Right atrium auricular region (tissue), 2 donors: ENCODE results near the gene SPATA6L. TPM values are rescaled to one million over a fixed set of nuclear protein-coding genes. Genes with fewer than 3 reads are reported as not detected.

Source experiments
- DNase-seq: peaks from one replicate; pipeline ENCODE4 v3.0.0-alpha.2; 2019; ENCODE audit warnings: low spot score
- H3K27ac ChIP-seq, 2 donors: fragments of 200-600 bp; sonication (generic); 1 replicate in 1 of 2; 2 replicates in 1 of 2; pipeline ENCODE4 v1.5.1; 2016 to 2019
- H3K27me3 ChIP-seq, 2 donors: fragments of 200-600 bp; sonication (generic); one replicate each; pipeline versions ENCODE4 v1.5.1 to v1.6.0; 2017 to 2019
- H3K36me3 ChIP-seq: fragments of 200-600 bp; sonication (generic); one replicate; pipeline ENCODE4 v1.5.1; 2016
- H3K4me1 ChIP-seq, 2 donors: fragments of 200-600 bp; sonication (generic); one replicate each; pipeline versions ENCODE4 v1.5.1 to v1.6.0; 2017 to 2019
- H3K4me3 ChIP-seq, 2 donors: fragments of 200-600 bp; sonication (generic); 1 replicate in 1 of 2; 2 replicates in 1 of 2; pipeline ENCODE4 v1.5.1; 2017 to 2019; ENCODE audit warnings: mild to moderate bottlenecking in 1 of 2, moderate library complexity in 1 of 2
- H3K9me3 ChIP-seq, 2 donors: fragments of 200-600 bp; sonication (generic); one replicate each; pipeline ENCODE4 v1.5.1; 2019
- total RNA-seq, 2 donors: library from RNA; depleted of rRNA; stranded (reverse); fragments of >200 nt; gene quantifications; one replicate each; pipeline ENCODE4 v1.1.0, GENCODE V29; 2016
- TF ChIP-seq, protein P1 (sequence below), 2 donors: fragments of 200-600 bp; sonication (generic); IDR thresholded peaks; one replicate each; pipeline ENCODE4 v1.5.1; 2019; ENCODE audit warnings: antibody characterized with exemption in 2 of 2

SPATA6L gene
- total RNA-seq, 2 donors from 2014 or later = 0.15 to 1.3 TPM

DNA sequence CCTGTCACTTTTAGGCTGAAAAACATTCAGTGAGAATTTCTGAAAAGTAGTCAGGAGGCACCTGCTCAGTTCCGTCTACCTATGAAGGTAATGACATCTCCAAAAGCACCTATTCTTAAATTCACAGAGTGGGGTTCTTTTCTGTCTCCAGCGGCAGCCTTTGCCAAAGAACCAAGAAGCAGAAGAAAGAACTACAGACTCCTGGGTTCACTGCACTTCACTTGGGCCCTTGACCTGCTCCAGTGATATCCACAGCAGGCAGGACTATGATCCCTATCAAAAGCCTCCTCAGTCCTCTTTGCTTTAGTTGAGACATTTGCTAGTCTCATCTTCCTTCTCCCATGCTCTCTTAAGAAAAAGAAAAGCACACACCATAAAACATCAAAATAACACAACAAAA, 23.9 kb downstream of the SPATA6L start:
- TF ChIP-seq, protein P1, sequence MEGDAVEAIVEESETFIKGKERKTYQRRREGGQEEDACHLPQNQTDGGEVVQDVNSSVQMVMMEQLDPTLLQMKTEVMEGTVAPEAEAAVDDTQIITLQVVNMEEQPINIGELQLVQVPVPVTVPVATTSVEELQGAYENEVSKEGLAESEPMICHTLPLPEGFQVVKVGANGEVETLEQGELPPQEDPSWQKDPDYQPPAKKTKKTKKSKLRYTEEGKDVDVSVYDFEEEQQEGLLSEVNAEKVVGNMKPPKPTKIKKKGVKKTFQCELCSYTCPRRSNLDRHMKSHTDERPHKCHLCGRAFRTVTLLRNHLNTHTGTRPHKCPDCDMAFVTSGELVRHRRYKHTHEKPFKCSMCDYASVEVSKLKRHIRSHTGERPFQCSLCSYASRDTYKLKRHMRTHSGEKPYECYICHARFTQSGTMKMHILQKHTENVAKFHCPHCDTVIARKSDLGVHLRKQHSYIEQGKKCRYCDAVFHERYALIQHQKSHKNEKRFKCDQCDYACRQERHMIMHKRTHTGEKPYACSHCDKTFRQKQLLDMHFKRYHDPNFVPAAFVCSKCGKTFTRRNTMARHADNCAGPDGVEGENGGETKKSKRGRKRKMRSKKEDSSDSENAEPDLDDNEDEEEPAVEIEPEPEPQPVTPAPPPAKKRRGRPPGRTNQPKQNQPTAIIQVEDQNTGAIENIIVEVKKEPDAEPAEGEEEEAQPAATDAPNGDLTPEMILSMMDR (IDR thresholded peaks at IDR 0.05) = no peak
- H3K27ac ChIP-seq = no peak overlapping the region
- no peaks in the 10 kb centered on the region for H3K4me1 ChIP-seq
- H3K4me3 ChIP-seq = no peak overlapping the region
- no peaks in the 10 kb centered on the region for H3K27me3 ChIP-seq
- DNase-seq = no peak
- H3K36me3 ChIP-seq = no peaks in the 10 kb centered on the region
- no peaks in the 10 kb centered on the region for H3K9me3 ChIP-seq

DNA sequence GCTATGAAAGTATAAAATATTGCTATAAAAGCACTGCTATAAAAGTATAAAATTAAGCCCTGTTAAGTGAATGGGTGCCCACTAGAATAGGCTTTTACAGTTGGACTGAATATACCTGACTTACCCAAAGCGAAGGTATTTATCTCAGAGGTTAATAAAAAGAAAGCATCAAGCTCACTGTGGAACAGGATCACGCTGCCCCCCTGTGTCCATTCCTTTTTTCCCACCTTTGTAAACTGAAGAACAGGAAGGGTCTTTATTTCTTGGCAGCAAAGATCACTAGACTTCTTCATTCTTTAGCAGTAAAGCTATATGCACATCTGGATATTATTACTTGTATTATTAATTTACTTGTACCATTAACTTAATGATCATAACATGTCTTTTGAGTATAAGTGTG, 26.3 kb downstream of the SPATA6L start:
- Histone ChIP-seq H3K27me3 (no peaks in the 10 kb centered on the region), H3K36me3 (no peaks in the 10 kb centered on the region), H3K9me3 (no peaks in the 10 kb centered on the region), H3K27ac (no peak overlapping the region), H3K4me1 (no peaks in the 10 kb centered on the region), H3K4me3 (no peak overlapping the region)
- no peak for DNase-seq
- TF ChIP-seq, protein P1 (IDR thresholded peaks at IDR 0.05) = peak in 1 of 2 donors; percentile 64

DNA sequence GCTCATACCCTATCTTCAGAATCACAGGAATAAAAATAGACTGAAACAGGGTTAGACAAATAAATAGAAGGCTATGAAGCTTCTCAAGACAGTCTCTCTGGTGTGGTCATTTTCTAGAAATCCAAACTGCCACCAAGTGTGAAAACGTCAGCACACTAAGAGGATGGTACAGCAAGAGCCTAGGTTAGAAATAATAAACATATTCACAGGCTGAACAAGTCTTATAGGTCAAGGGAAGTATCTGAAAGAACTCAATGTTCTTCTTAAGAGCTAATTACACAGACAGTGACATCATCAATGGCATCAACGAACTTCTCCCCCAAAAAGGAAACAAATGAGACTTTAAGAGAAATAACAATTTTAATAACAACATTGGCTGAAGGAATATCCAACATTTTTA, 26.9 kb downstream of the SPATA6L start:
- H3K36me3 ChIP-seq = no peaks in the 10 kb centered on the region
- no peaks in the 10 kb centered on the region for H3K9me3 ChIP-seq
- H3K27ac ChIP-seq = no peak overlapping the region
- no peaks in the 10 kb centered on the region for H3K27me3 ChIP-seq
- no peaks in the 10 kb centered on the region for H3K4me1 ChIP-seq
- DNase-seq = no peak
- TF ChIP-seq, protein P1 (IDR thresholded peaks at IDR 0.05) = no peak
- H3K4me3 ChIP-seq = no peak overlapping the region

DNA sequence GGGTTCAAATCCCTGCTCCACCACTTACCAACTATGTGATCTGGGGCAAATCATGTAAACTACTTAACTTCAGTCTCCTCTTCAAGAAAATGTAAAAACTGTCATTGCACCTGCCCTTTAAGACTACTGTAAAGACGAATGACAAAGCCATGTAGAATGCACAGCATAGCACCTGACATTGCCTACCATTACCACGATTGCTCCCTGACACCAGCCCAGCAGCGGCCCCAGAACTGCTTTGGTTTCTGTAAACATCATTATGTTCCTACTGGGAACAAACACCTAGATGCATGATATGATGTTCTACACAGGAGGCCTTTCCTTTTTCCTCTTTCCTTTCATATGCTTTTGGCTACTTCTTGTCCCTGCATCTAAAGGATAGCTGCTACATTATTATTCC, 27.3 kb downstream of the SPATA6L start:
- H3K27ac ChIP-seq = no peak overlapping the region
- H3K4me3 ChIP-seq = no peak overlapping the region
- no peaks in the 10 kb centered on the region for H3K4me1 ChIP-seq
- no peaks in the 10 kb centered on the region for H3K36me3 ChIP-seq
- no peaks in the 10 kb centered on the region for H3K9me3 ChIP-seq
- no peak for DNase-seq
- no peaks in the 10 kb centered on the region for H3K27me3 ChIP-seq
- TF ChIP-seq, protein P1 (IDR thresholded peaks at IDR 0.05) = no peak

DNA sequence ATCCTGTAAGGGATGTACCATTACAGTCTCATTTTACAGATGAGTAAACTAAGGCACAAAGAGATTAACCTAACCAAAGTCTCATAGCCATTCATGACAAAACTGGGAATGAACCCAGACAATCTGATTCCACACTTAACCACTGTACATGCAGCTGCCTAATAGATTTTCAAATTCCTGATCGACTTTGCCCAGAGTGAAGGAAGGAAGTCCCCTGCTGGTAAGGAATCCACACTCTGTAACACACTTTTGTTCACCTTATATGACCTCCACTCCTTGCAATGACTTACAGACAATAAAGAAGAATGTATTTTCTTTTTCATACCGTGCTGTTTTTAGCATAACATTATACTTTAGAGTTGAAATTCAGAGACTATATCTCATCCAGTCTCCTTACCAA, 35.4 kb downstream of the SPATA6L start:
- H3K27ac ChIP-seq = no peak overlapping the region
- no peaks in the 10 kb centered on the region for H3K9me3 ChIP-seq
- no peak for DNase-seq
- no peaks in the 10 kb centered on the region for H3K36me3 ChIP-seq
- no peaks in the 10 kb centered on the region for H3K27me3 ChIP-seq
- no peaks in the 10 kb centered on the region for H3K4me1 ChIP-seq
- no peak overlapping the region for H3K4me3 ChIP-seq
- TF ChIP-seq, protein P1 (IDR thresholded peaks at IDR 0.05) = no peak

DNA sequence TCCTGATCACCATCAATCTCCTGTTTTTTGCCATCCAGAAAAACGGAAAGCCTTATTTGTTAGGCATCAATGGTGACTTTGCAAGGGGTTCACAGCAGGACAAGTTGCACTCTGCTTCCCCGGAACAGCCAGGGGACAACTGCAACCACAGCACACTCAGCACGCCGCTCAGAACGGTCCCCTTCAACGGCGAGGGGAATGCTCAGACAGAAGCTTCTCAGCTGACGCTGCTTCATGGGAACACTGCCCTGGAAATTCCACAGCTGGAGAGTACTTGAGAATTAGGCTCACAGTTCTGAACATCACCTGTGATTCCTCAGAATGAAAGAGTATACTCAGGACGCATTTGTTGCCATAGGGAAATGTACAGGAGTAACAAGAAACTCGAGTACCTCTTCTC, 44.3 kb downstream of the SPATA6L start:
- no peak for DNase-seq
- no peaks in the 10 kb centered on the region for H3K36me3 ChIP-seq
- no peak overlapping the region for H3K4me3 ChIP-seq
- H3K4me1 ChIP-seq = no peaks in the 10 kb centered on the region
- H3K9me3 ChIP-seq = no peaks in the 10 kb centered on the region
- H3K27me3 ChIP-seq = no peaks in the 10 kb centered on the region
- TF ChIP-seq, protein P1 (IDR thresholded peaks at IDR 0.05) = no peak
- no peak overlapping the region for H3K27ac ChIP-seq
